Activated CD4-positive, alpha-beta T cell treated with anti-CD3 and anti-CD28 coated beads for 36 hours (primary cell): ENCODE results near the gene ZFHX3. TPM values are rescaled to one million over a fixed set of nuclear protein-coding genes. Genes with fewer than 3 reads are reported as not detected.

Experiments
- ATAC-seq: fragments of 200-7000 bp; cut with Tn5 transposase; one replicate; pipeline ENCODE4 v1.10.0; 2021; ENCODE audit warnings: mild to moderate bottlenecking, moderate library complexity
- CTCF ChIA-PET: fragments of 350-600 bp; sonication (Branson Sonifier 250); formaldehyde crosslinking; loops from one replicate; lab custom pipeline; 2021; ENCODE audit warnings: antibody characterized with exemption; lab: Charles Lee
- POLR2A ChIA-PET: fragments of 350-600 bp; sonication (Branson Sonifier 250); formaldehyde crosslinking; loops from one replicate; lab custom pipeline; 2021; ENCODE audit warnings: antibody characterized with exemption, inconsistent platforms; lab: Charles Lee
- DNase-seq: peaks from one replicate; pipeline ENCODE4 v3.0.0-alpha.2; 2020
- H3K27ac Mint-ChIP-seq: one replicate; pipeline ENCODE4 v1.8.0; 2021; ENCODE audit warnings: mixed read lengths
- H3K27me3 Mint-ChIP-seq: one replicate; pipeline ENCODE4 v1.8.0; 2021; ENCODE audit warnings: mixed read lengths
- H3K36me3 Mint-ChIP-seq: one replicate; pipeline ENCODE4 v1.8.0; 2021; ENCODE audit warnings: low read depth, mixed read lengths
- H3K4me1 Mint-ChIP-seq: one replicate; pipeline ENCODE4 v1.8.0; 2021; ENCODE audit warnings: mixed read lengths
- H3K4me3 Mint-ChIP-seq: one replicate; pipeline ENCODE4 v1.8.0; 2021; ENCODE audit warnings: mild to moderate bottlenecking, moderate library complexity, mixed read lengths
- H3K9me3 Mint-ChIP-seq: one replicate; pipeline ENCODE4 v1.8.0; 2021; ENCODE audit warnings: low read depth, mixed read lengths
- intact Hi-C, 2 experiments: fragments of 100-400 bp; cut with DNase I in 1 of 2; cut with micrococcal nuclease in 1 of 2; formaldehyde crosslinking; loops; one replicate each; pipeline versions ENCODE4 v1.14.2 to v1.15.1; 2022 to 2024; cut with DNase I, micrococcal nuclease
- total RNA-seq, 2 experiments: library from RNA; stranded (reverse); gene quantifications; one replicate each; pipeline ENCODE4 v1.2.3, GENCODE V29; 2021

ZFHX3 gene
- total RNA-seq, 2 experiments from 2014 or later, result 0.27 to 0.37 TPM

- no peak overlapping the region for H3K27ac Mint-ChIP-seq
- intact Hi-C loops, result no loop called here
- H3K4me1 Mint-ChIP-seq, result peaks cover 3% of the 10 kb centered on the region
- CTCF ChIA-PET, result interaction anchor here (0.6 to 1.9 kb wide), 3 partner anchors 12 to 446 kb away, joined by 3 to 7 read pairs (median 4); no protein-coding TSS in a partner anchor
- DNase-seq (no peak), ATAC-seq (no peak)
- H3K27me3 Mint-ChIP-seq, result no peaks in the 10 kb centered on the region
- H3K36me3 Mint-ChIP-seq, result no peaks in the 10 kb centered on the region
- no peak overlapping the region for H3K4me3 Mint-ChIP-seq
- H3K9me3 Mint-ChIP-seq, result no peaks in the 10 kb centered on the region
- POLR2A ChIA-PET, result no interaction called here
These were observed 115.1 kb downstream of the ZFHX3 start for GRCh38 chr16:72932677-72933335.

GRCh38 chr16:72932050-72932449 is 115.9 kb downstream of the ZFHX3 start:
- no peaks in the 10 kb centered on the region for H3K9me3 Mint-ChIP-seq
- H3K4me1 Mint-ChIP-seq, result peaks cover 3% of the 10 kb centered on the region
- no peak overlapping the region for H3K4me3 Mint-ChIP-seq
- no peaks in the 10 kb centered on the region for H3K27me3 Mint-ChIP-seq
- POLR2A ChIA-PET, result no interaction called here
- CTCF ChIA-PET, result interaction anchor here (0.7 to 1.9 kb wide), 2 partner anchors 11 to 13 kb away, joined by 3 to 7 read pairs; no protein-coding TSS in a partner anchor
- H3K36me3 Mint-ChIP-seq, result no peaks in the 10 kb centered on the region
- ATAC-seq, result no peak
- H3K27ac Mint-ChIP-seq, result no peak overlapping the region
- intact Hi-C loops, result no loop called here
- no peak for DNase-seq

GRCh38 chr16:72930396-72930795 is 117.5 kb downstream of the ZFHX3 start:
- Mint-ChIP-seq H3K4me3 (no peak overlapping the region), H3K4me1 (peaks cover 3% of the 10 kb centered on the region), H3K9me3 (no peaks in the 10 kb centered on the region), H3K27ac (no peak overlapping the region), H3K36me3 (no peaks in the 10 kb centered on the region), H3K27me3 (no peaks in the 10 kb centered on the region)
- ChIA-PET CTCF (interaction anchor here (0.7 to 0.9 kb wide), 4 partner anchors 16 to 636 kb away, joined by 3 to 4 read pairs (median 3); no protein-coding TSS in a partner anchor), POLR2A (no interaction called here)
- DNase-seq (no peak), ATAC-seq (no peak)
- intact Hi-C loops, result no loop called here

GRCh38 chr16:72928090-72928981 is 119.6 kb downstream of the ZFHX3 start:
- no peaks in the 10 kb centered on the region for H3K9me3 Mint-ChIP-seq
- H3K36me3 Mint-ChIP-seq, result no peaks in the 10 kb centered on the region
- peaks cover 3% of the 10 kb centered on the region for H3K4me1 Mint-ChIP-seq
- ATAC-seq (no peak), DNase-seq (no peak)
- no peak overlapping the region for H3K4me3 Mint-ChIP-seq
- ChIA-PET CTCF (no interaction called here), POLR2A (no interaction called here)
- H3K27me3 Mint-ChIP-seq, result no peaks in the 10 kb centered on the region
- intact Hi-C loops, result no loop called here
- no peak overlapping the region for H3K27ac Mint-ChIP-seq

GRCh38 chr16:72927199-72928089 is 120.5 kb downstream of the ZFHX3 start:
- CTCF ChIA-PET, result no interaction called here
- peaks cover 3% of the 10 kb centered on the region for H3K4me1 Mint-ChIP-seq
- DNase-seq, result no peak
- H3K36me3 Mint-ChIP-seq, result no peaks in the 10 kb centered on the region
- H3K27me3 Mint-ChIP-seq, result no peaks in the 10 kb centered on the region
- H3K9me3 Mint-ChIP-seq, result no peaks in the 10 kb centered on the region
- no peak overlapping the region for H3K4me3 Mint-ChIP-seq
- intact Hi-C loops, result no loop called here
- H3K27ac Mint-ChIP-seq, result no peak overlapping the region
- POLR2A ChIA-PET, result no interaction called here
- no peak for ATAC-seq

GRCh38 chr16:72926177-72927070 is 121.5 kb downstream of the ZFHX3 start:
- H3K4me1 Mint-ChIP-seq, result peaks cover under 1% of the 10 kb centered on the region
- intact Hi-C loops, result no loop called here
- no peak for ATAC-seq
- no peaks in the 10 kb centered on the region for H3K9me3 Mint-ChIP-seq
- no peak overlapping the region for H3K4me3 Mint-ChIP-seq
- ChIA-PET CTCF (no interaction called here), POLR2A (no interaction called here)
- no peaks in the 10 kb centered on the region for H3K27me3 Mint-ChIP-seq
- H3K27ac Mint-ChIP-seq, result no peak overlapping the region
- no peak for DNase-seq
- H3K36me3 Mint-ChIP-seq, result no peaks in the 10 kb centered on the region

- intact Hi-C loops, result no loop called here
- DNase-seq (no peak), ATAC-seq (no peak)
- POLR2A ChIA-PET, result no interaction called here
- no peaks in the 10 kb centered on the region for H3K9me3 Mint-ChIP-seq
- H3K27ac Mint-ChIP-seq, result no peak overlapping the region
- CTCF ChIA-PET, result interaction anchor here (0.7 kb wide), 1 partner anchor 777 kb away, joined by 3 read pairs; no protein-coding TSS in a partner anchor
- H3K27me3 Mint-ChIP-seq, result no peaks in the 10 kb centered on the region
- H3K4me1 Mint-ChIP-seq, result peaks cover 6% of the 10 kb centered on the region
- no peak overlapping the region for H3K4me3 Mint-ChIP-seq
- H3K36me3 Mint-ChIP-seq, result no peaks in the 10 kb centered on the region
These were observed 122.3 kb downstream of the ZFHX3 start for GRCh38 chr16:72925631-72925979.

- no peaks in the 10 kb centered on the region for H3K36me3 Mint-ChIP-seq
- no peak for DNase-seq
- intact Hi-C loops, result no loop called here
- ATAC-seq, result no peak
- H3K27me3 Mint-ChIP-seq, result no peaks in the 10 kb centered on the region
- H3K9me3 Mint-ChIP-seq, result no peaks in the 10 kb centered on the region
- CTCF ChIA-PET, result interaction anchor here (0.7 kb wide), 1 partner anchor 778 kb away, joined by 3 read pairs; no protein-coding TSS in a partner anchor
- POLR2A ChIA-PET, result no interaction called here
- H3K4me1 Mint-ChIP-seq, result peaks cover 6% of the 10 kb centered on the region
- no peak overlapping the region for H3K27ac Mint-ChIP-seq
- H3K4me3 Mint-ChIP-seq, result no peak overlapping the region
These were observed 122.8 kb downstream of the ZFHX3 start for GRCh38 chr16:72924927-72925630.

- CTCF ChIA-PET, result no interaction called here
- H3K27ac Mint-ChIP-seq, result no peak overlapping the region
- POLR2A ChIA-PET, result no interaction called here
- H3K9me3 Mint-ChIP-seq, result no peaks in the 10 kb centered on the region
- intact Hi-C loops, result no loop called here
- no peaks in the 10 kb centered on the region for H3K27me3 Mint-ChIP-seq
- H3K36me3 Mint-ChIP-seq, result no peaks in the 10 kb centered on the region
- no peak for ATAC-seq
- no peak for DNase-seq
- peaks cover 6% of the 10 kb centered on the region for H3K4me1 Mint-ChIP-seq
- H3K4me3 Mint-ChIP-seq, result no peak overlapping the region
These were observed 123.4 kb downstream of the ZFHX3 start for GRCh38 chr16:72924537-72924926.

GRCh38 chr16:72923757-72924156 is 124.2 kb downstream of the ZFHX3 start:
- POLR2A ChIA-PET, result no interaction called here
- CTCF ChIA-PET, result no interaction called here
- no peak overlapping the region for H3K4me3 Mint-ChIP-seq
- no peaks in the 10 kb centered on the region for H3K36me3 Mint-ChIP-seq
- DNase-seq (no peak), ATAC-seq (no peak)
- H3K9me3 Mint-ChIP-seq, result no peaks in the 10 kb centered on the region
- intact Hi-C loops, result no loop called here
- peaks cover 6% of the 10 kb centered on the region for H3K4me1 Mint-ChIP-seq
- H3K27me3 Mint-ChIP-seq, result no peaks in the 10 kb centered on the region
- no peak overlapping the region for H3K27ac Mint-ChIP-seq
